ENCODE results near the gene INCA1.

DNA sequence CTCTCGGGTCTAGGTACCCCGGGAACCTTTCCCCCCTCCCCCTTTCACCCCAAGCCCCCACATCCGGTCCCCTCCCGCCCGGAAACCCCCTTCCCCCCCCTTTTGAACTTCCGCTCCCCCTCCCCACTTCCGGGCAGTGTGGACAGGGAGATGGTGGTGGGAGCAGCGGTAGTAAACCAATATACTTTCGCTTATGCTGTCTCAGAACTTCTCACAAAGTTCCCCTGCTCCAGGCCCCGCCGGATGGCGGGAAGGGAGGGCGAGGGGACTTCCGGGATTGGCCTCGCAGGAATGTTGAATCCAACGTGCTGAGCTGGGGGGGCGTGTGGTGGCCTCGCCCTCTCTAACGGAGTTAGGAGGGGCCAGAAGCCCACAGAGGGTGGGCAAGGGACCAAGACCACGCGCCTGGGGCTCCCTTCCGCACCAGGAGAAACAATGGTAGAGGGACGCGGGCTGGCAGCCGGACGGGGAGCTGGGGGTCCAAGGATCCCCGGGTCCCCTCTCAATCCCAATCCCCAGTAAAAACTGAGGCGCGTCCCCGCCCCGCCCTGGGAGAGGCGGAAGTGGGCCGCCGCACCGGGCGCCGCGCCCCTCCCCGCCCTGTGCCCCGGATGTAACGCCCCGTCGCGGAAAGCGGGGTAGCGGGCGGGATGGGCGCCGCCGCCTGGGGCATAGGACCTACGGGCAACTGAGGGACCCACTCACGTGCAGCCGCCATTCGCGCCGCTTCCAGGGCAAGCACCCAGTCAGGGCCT lies 49.7 kb downstream of the INCA1 start:
- TF ChIP-seq, protein P1, sequence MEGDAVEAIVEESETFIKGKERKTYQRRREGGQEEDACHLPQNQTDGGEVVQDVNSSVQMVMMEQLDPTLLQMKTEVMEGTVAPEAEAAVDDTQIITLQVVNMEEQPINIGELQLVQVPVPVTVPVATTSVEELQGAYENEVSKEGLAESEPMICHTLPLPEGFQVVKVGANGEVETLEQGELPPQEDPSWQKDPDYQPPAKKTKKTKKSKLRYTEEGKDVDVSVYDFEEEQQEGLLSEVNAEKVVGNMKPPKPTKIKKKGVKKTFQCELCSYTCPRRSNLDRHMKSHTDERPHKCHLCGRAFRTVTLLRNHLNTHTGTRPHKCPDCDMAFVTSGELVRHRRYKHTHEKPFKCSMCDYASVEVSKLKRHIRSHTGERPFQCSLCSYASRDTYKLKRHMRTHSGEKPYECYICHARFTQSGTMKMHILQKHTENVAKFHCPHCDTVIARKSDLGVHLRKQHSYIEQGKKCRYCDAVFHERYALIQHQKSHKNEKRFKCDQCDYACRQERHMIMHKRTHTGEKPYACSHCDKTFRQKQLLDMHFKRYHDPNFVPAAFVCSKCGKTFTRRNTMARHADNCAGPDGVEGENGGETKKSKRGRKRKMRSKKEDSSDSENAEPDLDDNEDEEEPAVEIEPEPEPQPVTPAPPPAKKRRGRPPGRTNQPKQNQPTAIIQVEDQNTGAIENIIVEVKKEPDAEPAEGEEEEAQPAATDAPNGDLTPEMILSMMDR (conservative IDR thresholded peaks at IDR 0.05; ENCODE audit: low read length), result no peak
- TF ChIP-seq EZH2phosphoT487 (IDR thresholded peaks at IDR 0.05; ENCODE audit: borderline replicate concordance, low read depth, low read length), result no peak

Measured in OCI-LY7 (cell line).